Hepatocyte (in vitro differentiated cells): ENCODE results near the gene SLC39A10.

ENCODE experiments used
- CTCF ChIP-seq: fragments of 200-600 bp; sonication (generic); IDR thresholded peaks from 2 replicates; pipeline ENCODE4 v1.5.1; 2016; ENCODE audit warnings: antibody characterized with exemption, mild to moderate bottlenecking; ENCODE audit not compliant: poor library complexity
- EZH2 ChIP-seq: fragments of 200-600 bp; sonication (generic); IDR thresholded peaks from 2 replicates; pipeline ENCODE4 v1.6.1; 2016; ENCODE audit warnings: antibody characterized with exemption, mild to moderate bottlenecking, borderline replicate concordance
- EZH2phosphoT487 ChIP-seq: fragments of 200-600 bp; sonication (generic); IDR thresholded peaks from one replicate; pipeline ENCODE4 v1.6.1; 2018; ENCODE audit warnings: antibody characterized with exemption, mild to moderate bottlenecking, low read depth, moderate library complexity; ENCODE audit not compliant: unreplicated experiment, severe bottlenecking

- TF ChIP-seq CTCF, result no peak
- TF ChIP-seq EZH2phosphoT487, result no peak
- no peak for TF ChIP-seq EZH2
Observed at GRCh38 chr2:195694553-195694952, 37.5 kb downstream of the SLC39A10 start.
